Ishikawa (cell line): Measurements from ENCODE around the gene SMCHD1.

ENCODE experiments used
- MAX ChIP-seq: IDR thresholded peaks from 2 replicates; pipeline ENCODE4 v1.6.1; 2012
- NFIC ChIP-seq: IDR thresholded peaks from 2 replicates; pipeline ENCODE4 v1.6.1; 2012
- TCF12 ChIP-seq: IDR thresholded peaks from 2 replicates; pipeline ENCODE4 v1.6.1; 2012; ENCODE audit warnings: low read depth

- no peak for TF ChIP-seq NFIC
- no peak for TF ChIP-seq TCF12
- no peak for TF ChIP-seq MAX
Measured at GRCh38 chr18:2797951-2798350, 142.4 kb downstream of the SMCHD1 start.
